HG03378 (cell line): ENCODE data around the gene MMD2.
"Not testable (repeated sequence)": the region's sequence is repeated elsewhere in the genome, so short reads cannot be mapped to it uniquely, and the experiment has no call there.

Experiments
- ATAC-seq: cut with Tn5 transposase; IDR thresholded peaks from one replicate; pipeline ENCODE4 v1.9.1; 2021; ENCODE audit warnings: mild to moderate bottlenecking, moderate library complexity; ENCODE audit not compliant: unreplicated experiment

Gene MMD2

DNA sequence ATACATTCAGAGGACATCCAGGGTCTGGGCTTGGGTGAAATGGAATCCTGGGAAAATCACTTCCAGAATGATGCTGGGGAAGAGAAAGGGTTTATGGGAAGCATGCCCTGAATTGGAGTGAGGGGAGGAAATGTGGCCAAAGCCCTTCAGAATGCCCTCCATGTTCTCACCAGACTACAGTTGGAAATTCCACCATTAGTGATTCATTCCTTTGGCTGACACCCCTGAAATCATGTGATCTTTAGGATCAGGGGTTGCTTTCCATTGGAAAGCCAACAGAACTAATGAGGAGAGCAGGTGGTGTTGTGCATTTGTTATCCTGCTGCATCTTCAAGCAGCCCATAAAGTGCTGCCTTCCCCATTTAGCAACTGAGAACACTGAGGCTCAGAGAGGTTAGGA lies 54.6 kb downstream of the MMD2 start:
- ATAC-seq = no peak

DNA sequence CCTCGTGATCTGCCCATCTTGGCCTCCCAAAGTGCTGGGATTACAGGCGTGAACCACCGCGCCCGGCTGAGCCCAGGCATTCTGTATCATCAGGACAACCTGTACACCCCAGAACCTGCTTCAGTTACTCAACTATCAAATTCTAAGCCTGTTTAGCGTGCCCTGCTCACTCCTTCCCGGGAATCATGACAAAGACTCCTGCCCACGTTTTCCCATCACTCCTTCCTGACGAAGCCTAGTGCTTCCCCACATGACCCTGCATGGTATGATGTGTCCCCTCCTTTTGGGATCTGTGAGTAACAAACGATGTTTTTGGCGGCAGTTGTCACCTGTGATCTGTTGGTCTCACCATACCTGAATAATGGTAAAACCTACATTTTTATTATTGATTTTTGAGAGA lies 63.2 kb downstream of the MMD2 start:
- ATAC-seq = no peak

DNA sequence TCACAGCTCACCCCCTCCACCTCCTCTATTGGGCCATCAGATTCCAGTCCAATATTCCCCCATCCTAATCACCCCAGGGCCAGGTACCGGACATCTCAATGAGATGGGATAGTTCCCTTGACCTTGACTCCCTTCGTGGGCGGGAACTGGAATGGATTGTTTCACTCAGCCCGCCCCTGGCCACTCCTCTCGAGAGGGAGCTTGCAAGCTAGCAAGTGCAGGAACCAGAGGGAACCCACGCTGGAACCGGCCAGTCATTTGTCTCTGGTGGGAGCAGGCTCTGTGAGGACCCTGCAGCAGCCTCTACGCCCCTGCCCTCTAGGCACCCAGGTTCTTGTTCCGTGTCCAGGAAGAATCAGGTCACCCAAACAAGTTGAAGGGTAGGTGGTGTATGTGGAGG lies 64.5 kb downstream of the MMD2 start:
- no peak for ATAC-seq

DNA sequence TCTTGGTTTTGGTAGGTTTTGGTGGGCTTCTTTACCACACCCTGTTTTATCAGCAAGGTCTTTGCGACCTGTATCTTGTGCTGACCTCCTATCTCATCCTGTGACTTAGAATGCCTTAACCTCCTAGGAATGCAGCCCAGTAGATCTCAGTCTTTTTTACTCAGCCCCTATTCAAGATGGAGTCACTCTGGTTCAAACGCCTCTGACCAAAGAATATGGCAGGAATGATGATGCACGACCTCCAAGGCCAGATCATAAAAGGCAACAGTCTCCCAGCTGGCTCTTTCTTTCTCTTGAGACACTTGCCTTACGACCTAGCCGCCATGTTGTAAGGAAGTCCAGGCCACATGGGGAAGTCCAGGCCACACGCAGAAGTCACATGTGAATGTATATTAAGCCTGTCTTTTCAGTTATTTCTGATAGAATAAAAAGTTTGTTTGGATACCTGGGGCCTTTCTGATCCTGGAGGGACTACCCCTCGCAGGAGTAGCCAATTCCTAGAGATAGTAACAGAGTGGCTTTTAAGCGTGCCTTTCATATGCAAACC lies 65.0 kb downstream of the MMD2 start:
- no peak for ATAC-seq

DNA sequence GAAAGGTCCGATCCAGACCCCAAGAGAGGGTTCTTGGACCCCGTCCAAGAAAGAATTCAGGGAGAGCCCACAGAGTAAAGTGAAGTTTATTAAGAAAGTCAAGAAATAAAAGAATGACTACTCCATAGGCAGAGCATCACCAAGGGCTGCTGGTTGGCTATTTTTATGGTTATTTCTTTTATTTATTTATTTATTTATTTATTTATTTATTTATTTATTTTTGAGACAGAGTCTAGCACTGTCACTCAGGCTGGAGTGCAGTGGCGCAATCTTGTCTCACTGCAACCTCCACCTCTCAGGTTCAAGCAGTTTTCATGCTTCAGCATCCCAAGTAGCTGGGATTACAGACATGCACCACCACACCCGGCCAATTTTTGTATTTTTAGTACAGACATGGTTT lies 65.8 kb downstream of the MMD2 start:
- ATAC-seq = not testable (repeated sequence)

DNA sequence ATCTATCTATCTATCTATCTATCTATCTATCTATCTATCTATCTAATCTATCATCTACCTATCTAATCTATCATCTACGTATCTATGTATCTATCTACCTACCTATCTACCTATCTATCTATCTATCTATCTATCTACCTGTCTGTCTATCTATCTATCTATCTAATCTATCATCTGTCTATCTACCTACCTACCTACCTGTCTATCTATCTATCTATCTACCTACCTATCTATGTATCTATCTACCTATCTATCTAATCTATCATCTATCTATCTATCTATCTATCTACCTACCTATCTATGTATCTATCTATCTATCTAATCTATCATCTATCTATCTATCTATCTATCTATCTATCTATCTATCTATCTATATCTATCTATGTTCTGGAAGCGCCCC lies 67.5 kb downstream of the MMD2 start:
- ATAC-seq = not testable (repeated sequence)

DNA sequence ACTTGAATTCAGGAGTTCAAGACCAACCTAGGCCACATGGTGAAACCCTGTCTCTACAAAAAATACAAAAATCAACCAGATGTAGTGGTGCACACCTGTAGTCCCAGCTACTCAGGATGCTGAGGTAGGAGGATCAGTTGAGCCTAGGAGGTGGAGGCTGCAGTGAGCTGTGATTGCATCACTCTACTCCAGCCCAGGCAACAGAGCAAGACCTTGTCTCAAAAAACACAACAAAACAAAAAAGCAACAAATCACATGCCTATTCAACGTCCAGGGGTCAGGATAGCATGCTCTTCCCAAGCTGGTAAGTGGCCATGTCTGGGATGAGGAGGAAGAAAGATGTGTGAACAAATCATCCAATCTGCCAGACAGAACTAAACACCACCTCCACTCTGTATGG lies 69.3 kb downstream of the MMD2 start:
- no peak for ATAC-seq

DNA sequence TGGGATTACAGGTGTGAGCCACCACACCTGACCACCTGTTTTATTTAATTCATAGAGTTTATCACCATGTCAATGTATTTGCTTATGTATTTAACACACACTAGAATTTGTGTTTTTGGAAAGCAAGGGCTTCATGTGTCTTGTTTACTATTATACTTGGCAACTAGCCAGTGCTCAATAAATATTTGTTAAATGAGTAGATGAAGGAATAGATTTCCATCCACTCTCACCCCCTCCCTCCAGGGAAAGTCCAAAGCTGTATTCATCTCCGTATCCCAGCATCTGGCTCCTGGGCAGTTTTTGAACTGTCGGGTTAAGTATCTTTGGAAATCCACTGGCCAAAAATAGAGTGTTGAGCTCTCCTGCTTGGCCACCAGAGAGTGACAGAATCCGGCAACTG lies 70.8 kb downstream of the MMD2 start:
- ATAC-seq = no peak

DNA sequence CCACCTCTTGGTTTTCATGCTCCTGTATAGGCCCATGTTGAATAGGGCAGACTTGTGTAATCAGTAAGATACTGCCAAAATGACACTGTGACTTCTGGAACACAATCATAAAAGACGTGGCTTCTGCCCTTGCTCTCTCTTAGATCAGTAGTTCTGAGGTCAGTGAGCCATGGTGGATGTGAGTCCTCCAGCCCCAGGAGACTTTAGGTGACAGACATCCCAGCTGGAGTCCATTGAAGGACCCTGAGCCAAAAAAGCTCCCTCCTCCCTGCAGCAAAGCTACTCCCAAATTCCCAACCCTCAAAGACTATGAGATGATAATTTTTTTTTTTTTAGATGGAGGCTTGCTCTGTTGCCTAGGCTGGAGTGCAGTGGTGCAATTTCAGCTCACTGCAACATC lies 72.3 kb downstream of the MMD2 start:
- ATAC-seq = no peak

DNA sequence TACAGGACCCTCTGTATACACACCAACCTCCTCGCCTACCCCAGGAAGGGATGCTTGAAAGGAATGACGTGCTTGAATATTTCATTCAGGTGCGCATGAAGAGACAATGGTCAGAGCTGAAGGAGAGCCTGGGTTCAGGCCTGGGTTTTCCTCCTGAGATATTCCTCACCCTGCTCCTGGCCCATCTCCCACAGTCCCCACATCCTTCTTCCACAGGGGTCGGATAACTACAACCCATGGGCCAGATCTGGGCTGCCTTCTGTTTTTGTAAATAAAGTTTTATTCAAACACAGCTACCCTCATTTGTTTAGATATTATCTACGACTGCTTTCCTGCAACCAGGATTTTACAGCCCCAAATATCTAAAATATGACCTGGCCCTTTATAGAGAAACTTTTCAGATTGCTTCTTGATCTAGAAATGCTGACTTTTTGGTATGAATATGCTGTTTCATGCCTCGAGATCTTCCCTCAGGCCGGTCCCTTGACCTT lies 73.6 kb downstream of the MMD2 start:
- ATAC-seq = no peak

DNA sequence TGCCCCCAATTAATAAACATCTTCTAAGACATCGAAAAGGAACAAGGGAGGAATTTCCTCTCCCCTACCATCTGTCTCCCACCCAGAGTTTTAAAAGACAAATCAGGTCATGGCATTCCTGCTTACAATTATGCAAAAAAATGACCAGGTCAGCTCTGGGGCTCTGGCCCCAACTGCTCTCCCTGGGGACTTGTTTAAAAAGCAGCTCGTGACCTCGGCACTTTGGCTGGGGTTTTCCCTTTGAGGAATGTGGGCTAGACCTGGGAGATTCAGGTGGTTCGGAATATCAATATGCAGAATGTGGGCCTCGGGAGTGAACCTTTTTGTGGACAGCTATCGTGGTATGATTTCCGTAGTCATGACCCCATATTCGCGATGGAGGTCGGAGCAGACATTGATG lies 74.8 kb downstream of the MMD2 start:
- ATAC-seq = no peak

DNA sequence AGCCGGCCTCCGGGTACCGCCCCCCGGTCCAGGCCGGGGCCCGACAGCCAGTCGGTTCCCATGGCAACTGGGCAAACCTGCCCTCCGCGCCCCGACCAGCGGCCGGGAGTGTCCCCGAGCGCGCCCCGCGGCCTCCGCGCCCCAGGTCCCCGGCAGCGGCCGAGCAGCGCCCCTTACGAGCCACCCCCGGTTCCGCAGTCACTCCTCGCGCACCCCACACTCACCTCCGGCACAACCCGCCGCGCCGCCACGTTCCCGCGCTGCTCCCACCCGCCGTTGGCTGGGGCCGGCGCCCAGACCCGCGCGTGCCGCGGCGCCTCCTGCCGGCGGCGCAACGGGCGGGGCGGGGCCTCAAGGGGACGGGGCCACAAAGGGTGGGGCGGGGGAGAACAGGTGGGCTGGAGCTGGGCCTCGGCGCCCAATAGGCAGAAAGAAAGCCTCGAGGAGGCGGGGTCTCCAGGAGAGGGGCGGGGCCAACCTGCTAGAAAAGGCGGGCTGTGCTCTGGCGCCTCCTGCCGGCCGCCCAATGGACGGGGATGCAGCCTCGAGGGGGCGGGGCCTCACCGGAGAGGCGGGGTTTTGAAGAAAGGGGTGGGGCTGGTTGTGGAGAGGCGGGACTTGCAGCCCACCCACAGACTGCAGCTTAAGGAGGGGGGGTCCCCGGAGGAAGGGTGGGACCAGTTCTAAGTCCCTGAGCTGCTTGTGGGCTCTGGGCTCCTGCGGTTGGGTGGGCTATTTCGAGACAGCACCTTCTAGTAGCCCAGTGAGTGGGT lies 75.4 kb downstream of the MMD2 start, which contains the start of gene RADIL:
Gene RADIL (minus strand): TSS at position 345 of the 773 bp plus-strand sequence. CDS start 5,577 bp downstream, outside the sequence.
- ATAC-seq = peak; percentile 76

DNA sequence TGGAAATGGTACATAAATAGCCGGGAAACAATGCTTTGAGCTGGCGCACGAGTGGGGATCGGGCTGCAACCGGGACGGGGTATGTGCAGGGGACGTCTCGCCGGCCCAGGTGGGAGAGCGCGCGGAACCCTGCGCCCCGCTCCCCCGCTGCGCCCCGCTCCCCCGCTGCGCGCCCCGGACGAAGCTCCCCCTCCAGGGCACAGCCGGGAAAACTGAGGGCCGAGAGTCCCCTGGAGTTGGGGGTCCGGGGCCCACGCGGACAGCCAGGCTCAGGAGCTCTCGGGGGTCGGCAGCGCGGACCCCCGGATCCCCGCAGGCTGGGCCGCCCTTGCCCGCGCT lies 76.0 kb downstream of the MMD2 start:
- ATAC-seq = no peak

DNA sequence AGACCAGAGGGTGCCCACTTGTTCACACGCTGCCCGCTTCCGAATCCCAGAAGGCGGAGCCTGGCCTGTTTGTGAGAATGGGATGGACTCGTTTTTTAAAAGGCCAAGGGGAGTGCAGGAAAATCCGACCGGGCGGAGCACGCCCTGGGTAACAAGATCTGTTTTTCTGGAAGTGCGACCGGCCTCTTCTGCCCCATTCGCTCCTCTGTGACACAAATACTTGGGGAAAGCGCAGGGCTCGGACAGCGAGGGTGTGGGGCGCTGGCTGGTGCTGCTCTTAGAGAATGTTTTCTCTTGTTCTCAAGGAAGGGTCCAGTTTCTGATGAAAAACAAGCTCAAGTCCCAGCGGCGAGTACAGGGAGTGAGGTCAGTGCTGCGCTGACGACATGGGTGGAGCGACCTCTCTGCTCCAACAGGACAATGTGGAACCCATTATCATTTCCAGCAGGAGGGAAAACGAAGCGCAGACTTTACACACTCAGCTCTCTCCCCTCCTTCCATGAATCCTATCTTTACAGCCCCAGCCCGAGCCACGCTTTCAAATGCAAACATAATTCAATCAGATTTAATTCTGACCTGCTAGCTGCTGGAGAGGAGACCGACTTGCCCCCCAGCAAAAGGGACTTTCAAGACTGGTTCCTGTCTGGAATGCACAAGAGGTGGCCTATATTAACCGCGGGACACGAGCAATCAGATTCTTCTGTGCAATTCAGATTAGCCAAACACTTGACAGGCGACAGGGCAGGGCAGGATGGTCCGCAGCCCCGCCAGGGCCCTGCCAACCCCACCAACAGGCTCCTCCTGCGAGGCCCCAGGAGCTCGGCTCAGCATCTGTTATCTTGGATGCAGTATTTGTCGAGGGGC lies 76.6 kb downstream of the MMD2 start:
- ATAC-seq = no peak

DNA sequence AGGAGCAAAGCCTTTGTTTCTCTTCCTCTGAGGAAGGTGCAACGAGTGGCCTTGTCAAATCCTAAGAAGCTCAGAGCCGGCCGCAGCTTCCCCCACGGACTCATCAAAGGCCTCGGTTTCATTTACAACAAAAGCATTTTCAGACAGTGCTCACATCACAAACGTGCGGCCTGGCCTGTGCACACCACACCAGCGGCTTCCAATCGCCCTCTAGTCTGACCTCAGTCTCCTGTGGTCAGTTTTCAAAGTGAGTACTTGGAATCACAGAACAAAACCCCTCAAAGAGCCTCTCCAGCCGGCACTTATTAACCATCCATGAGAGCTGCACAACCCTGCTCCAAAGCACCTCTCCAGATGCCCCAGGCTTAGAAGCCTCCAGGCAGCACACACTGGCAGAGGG lies 78.8 kb downstream of the MMD2 start:
- ATAC-seq = no peak

DNA sequence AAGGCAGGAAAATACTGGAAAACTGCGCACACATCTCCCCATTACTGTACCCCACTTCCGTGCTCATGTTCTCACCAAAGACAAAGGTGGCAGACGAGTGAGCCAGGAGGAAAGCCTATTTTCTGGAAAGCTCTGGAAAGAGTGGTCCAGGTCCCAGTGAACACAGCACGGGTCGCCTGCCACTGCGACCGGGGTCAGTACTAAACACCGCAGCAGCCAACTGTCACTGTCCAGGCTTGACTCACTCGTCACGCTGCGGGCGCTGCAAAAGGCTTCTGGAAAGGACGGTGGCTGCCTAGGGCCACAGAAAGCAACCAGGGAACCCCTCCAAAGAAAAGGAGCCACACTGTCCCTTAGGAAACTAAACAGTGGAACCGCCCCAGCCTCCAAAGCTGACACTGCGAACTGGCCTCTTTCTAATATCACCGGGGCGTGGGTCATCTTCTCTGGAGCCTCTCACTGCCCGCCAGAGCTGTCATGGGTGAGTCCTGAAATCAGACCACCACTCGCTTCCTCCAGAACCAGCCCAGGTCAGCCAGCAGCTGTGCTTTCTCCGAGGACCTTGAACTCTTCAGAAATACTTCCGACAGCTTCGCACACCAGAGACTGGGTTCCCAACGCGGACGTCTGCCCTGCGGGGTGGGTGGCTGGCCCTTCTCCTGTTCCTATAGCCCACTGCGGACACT lies 79.4 kb downstream of the MMD2 start:
- no peak for ATAC-seq

DNA sequence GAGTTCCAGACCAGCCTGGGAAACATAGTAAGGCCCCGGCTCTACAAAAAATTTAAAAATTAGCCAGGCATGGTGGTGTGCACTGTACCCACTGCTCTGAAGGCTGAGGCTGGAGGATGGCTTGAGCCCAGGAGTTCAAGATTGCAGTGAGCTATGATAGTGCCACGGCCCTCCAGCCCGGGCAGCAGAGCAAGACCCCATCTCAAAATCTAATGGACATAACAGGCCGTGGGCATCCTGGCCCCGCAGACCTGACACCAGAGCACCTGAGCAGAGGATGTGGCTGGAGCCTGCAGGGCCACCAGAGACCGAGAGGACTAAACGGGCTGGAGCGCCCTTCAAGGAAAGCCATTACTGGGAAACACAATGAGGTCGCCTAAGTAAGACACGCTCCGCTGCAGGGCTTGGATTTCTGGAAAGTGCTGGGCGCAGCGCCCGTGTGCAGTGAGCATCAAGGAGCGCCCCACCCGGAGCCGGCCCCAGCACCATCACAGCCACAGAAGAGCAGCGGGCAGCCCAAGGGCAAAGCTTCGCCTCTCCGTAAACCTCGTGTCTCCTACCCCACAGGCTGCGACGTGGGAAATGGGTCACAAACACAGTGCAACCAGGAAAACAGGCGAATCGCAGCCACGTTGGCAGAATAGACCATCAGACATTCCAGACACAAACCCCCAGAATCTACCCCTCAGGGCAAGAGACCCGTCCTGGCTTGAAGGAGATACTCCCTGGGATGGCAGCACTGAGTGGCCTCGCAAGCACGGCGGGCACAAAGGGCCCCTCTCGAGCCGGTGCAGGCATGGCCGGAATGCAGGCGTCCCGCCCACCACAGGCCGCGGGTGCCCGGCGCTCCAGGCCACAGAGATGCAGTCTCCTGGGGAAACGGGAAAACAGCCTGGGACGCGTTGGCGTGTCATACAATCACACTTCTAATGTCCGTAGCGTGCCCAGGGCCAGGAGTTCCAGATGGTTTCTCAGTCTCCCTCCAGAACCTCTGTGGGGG lies 80.4 kb downstream of the MMD2 start:
- ATAC-seq = no peak

DNA sequence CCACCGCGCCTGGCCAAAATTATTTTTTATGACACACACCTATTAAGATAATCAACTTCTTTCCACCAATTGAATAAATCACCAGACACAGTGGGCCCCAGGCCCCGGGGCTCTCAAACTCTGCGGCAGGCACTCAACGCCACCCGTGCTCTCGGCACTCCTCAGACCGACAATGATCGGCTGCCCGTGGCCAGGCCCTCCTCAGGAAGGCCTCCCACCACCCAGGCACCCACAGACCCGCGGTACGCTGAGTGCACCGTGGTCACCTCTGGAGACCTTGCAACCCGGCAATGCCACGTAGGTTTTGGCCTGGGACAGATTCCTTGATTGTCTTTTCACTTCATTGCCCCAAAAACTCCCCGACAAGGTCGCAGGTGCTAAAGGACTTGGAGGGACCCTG lies 82.4 kb downstream of the MMD2 start:
- no peak for ATAC-seq

DNA sequence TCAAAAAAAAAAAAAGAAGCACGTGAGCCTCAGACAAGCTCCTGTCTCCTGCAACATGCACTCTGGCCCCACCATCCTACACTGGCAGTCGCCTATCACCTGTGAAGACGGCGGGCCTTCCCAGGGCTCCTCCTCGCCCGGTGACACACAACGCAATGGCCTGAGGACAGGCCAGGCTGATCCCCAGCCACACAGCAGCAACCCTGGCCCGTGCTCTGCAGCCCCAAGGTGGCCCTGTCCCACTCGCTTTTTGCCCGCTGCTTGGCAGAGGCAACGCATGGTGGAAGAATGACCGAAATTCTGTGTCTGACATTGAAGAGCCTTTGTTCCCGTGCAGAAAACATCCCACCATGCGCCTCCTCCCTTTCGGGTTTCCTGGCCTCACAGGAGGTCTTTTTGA lies 83.6 kb downstream of the MMD2 start:
- ATAC-seq = no peak
